GM12872 (cell line): ENCODE data around the gene ZMYND8.

Experiments used
- CTCF ChIP-seq: IDR thresholded peaks from 3 replicates; pipeline ENCODE4 v1.5.1; 2011; ENCODE audit warnings: low read depth, mild to moderate bottlenecking, low read length, moderate library complexity; ENCODE audit not compliant: insufficient read depth

Gene ZMYND8

DNA sequence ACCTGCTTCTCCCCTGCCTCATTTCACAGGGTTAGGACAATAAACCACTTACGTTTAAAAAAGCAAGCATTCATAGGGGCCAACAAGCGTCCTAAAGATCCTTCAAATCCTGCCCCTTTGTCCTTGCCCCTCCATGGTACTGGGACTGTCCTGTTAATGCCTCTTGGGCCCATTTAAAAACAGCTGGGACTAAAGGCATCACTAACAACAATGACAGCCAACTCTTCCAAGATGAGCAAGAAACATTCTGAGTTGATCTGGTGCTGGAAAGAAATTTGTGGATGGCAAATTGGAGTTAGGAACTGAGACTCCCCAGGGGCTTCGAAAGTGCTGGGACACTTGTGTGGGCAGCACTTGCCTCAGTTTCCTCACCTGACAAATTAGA is 93.4 kb downstream of the ZMYND8 start:
- no peak for TF ChIP-seq CTCF

- no peak for TF ChIP-seq CTCF
Observed at GRCh38 chr20:47262365-47263013, 94.0 kb downstream of the ZMYND8 start.

DNA sequence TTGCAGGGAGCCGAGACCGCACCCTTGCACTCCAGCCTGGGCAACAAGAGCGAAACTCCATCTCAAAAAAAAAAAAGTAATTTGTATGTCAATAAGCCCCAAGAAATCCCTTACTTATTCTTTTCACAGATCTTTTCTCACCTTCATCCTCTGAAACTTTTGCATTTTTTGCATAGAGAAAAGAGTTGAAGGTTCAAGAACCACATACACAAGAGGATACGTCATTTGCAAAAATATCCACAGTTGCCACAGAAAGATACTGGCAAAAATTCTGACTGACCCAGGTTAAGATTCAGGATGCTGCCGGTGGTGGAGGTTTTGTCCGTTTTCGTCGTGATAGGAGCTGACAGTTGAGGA is 94.5 kb downstream of the ZMYND8 start:
- no peak for TF ChIP-seq CTCF

GRCh38 chr20:47258745-47259695 is 97.5 kb downstream of the ZMYND8 start:
- TF ChIP-seq CTCF: no peak

DNA sequence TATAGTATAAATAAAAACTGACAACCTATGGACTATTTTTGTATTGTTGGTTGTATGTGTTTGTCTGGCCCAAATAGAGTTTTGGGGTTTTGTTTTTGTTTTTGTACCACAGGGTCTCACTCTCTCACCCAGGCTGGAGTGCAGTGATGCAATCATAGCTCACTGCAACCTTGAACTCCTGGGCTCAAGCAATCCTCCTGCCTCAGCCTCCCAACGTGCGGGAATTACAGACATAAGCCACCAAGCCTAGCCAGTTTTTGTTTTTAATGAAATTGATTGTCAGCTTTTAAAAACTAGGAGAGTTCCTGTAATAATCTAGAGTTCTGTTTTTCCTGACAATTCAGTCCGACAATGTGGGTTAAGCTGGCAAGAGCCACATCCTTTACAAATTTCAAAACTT is 98.7 kb downstream of the ZMYND8 start:
- no peak for TF ChIP-seq CTCF

GRCh38 chr20:47257256-47257655 is 99.2 kb downstream of the ZMYND8 start:
- no peak for TF ChIP-seq CTCF

DNA sequence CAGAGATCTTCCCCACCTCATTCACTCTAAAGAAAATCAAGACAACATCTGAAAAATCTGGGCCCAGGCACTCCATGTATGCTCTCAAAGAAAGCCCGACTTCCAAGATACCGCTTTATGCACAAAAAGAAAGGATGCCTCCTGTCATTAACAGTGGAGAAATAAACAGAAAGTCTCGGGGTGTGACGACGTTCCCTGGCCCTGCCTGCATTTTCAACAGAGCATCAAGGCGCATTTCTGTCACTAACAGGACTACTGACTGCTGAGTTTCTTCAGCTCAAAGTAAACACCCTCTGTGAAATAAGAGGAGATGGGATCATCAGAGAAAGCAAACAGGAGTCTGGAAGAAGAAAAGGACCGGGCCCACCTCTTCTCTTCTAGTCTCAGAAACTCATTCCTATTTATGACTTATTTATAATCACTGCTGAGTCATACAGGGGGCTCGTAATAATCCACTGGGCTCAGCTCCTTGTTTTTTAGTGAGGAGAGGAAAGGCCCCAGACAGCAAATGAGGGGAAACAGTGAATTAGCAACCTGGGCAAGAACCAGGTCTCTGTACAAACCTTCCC is 99.7 kb downstream of the ZMYND8 start:
- no peak for TF ChIP-seq CTCF
